ENCODE data around the gene CLEC20A. TPM values are rescaled to one million over a fixed set of nuclear protein-coding genes. Genes with fewer than 3 reads are reported as not detected.

The CLEC20A gene
- total RNA-seq, 4 donors from 2014 or later: not detected

DNA sequence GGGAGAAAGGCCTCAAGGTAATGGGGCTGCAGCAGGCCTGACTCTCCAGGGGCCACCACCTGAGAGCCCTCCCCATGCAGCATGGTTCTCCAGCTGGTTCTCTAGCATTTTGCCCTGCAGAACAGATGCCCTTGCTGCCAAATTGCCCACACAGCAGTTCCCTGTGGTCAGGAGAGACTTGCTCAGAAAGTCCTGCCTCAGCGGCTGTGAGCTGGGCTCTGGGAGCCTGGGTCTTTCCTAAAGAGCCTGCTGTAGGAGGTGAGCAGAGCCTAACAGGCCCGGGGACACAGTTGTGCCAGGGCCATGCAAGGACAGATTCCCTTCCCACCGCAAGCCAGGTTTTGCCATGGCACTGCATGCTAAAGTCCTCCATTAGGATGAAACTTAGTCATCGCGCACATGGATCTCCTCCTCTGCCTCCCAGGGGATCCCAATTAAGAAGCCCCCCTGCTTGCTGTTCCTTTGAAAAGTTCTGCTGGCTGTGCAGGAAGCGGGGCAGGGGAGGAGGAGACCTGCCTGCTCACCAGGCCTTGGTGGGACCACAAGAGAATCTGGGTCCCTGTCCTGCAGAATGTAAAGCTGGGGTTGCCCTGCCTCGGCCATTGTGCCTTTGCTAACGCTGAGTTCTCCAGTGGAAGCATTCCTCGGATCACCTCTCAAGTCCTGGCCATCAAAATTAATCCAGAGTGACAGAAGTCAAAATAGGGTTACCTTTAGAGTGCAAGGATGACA lies 37.5 kb upstream of the CLEC20A start:
- H3K36me3 ChIP-seq: no peaks in the 10 kb centered on the region
- TF ChIP-seq POLR2A (IDR thresholded peaks at IDR 0.05; ENCODE audit: low read depth): no peak
- no peak for TF ChIP-seq EP300 (IDR thresholded peaks at IDR 0.05)
- TF ChIP-seq, protein P1, sequence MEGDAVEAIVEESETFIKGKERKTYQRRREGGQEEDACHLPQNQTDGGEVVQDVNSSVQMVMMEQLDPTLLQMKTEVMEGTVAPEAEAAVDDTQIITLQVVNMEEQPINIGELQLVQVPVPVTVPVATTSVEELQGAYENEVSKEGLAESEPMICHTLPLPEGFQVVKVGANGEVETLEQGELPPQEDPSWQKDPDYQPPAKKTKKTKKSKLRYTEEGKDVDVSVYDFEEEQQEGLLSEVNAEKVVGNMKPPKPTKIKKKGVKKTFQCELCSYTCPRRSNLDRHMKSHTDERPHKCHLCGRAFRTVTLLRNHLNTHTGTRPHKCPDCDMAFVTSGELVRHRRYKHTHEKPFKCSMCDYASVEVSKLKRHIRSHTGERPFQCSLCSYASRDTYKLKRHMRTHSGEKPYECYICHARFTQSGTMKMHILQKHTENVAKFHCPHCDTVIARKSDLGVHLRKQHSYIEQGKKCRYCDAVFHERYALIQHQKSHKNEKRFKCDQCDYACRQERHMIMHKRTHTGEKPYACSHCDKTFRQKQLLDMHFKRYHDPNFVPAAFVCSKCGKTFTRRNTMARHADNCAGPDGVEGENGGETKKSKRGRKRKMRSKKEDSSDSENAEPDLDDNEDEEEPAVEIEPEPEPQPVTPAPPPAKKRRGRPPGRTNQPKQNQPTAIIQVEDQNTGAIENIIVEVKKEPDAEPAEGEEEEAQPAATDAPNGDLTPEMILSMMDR (IDR thresholded peaks at IDR 0.05): no peak
- no peaks in the 10 kb centered on the region for H3K27me3 ChIP-seq
- H3K9me3 ChIP-seq: no peaks in the 10 kb centered on the region
- H3K4me1 ChIP-seq: peaks cover 11 to 21% (median 17%) of the 10 kb centered on the region in 4 donors
- H3K27ac ChIP-seq (replicated peaks in 1 of 4): no peak overlapping the region
- WGBS: 97% methylated on average over 9 of the region's 9 CpGs
- DNase-seq (ENCODE audit: extremely low spot score): no peak
- intact Hi-C loops (cut with DNase I): loop anchor here (5.0 kb wide), 1 partner anchor 468 kb away; no protein-coding TSS in a partner anchor
- H3K4me3 ChIP-seq: no peak overlapping the region

DNA sequence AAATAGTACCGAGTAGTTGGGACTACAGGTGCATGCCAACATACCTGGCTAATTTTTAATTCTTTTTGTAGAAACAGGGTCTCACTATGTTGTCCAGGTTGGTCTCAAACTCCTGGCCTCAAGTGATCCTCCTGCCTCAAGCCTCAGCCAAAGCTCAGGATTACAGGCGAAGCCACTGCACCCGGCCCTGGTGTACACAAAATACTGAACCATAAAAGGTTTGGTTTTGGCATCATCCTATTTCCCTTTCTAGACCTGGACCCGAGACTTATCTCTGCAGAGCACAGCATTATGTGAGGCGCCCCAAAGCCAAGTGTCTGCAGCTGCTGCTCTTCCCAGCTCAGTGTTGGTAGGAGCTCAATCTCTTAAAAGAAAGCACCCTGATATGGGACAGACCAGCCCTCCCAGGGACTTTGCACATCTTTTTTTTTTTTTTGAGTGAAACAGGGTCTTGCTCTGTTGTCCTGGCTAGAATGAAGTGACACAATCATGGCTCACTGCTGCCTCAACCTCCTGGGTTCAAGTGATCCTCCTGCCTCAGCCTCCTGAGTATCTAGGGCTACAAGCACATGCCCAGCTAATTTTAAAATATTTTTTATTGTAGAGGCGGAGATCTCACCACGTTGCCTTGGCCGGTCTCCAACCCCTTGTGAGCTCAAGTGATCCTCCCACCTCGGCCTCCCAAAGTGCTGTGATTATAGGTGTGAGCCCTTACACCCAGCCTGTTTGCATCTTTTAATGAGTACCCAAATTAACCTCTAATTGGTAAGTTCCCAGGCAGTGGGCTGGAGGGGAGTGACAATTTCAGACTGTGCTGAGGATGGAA lies 36.6 kb upstream of the CLEC20A start:
- intact Hi-C loops (cut with DNase I): loop anchor here (1.0 to 5.0 kb wide), 2 partner anchors 16 to 469 kb away; no protein-coding TSS in a partner anchor
- DNase-seq (ENCODE audit: extremely low spot score): no peak
- 85% methylated on average over 9 of the region's 9 CpGs for WGBS

DNA sequence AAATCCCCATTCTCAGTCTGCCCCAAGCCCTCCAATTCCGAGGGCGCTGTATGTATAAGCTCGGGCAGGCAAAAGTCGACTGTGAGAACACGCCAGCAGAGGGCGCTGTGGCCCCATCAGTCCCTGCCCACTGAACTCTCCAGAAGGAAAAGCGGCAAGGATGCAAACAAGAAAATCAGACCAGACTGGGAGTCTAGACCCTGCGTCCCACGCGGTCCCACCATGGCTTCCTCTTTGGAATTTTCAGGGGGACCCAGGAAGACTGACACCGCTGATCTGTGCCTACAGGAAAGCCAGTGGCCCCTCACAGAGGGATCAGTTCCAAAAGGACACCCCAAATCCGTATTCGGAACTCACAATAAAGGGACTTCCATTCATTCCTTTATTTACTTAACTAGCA lies 35.6 kb upstream of the CLEC20A start:
- peaks cover 9 to 18% (median 13%) of the 10 kb centered on the region in 4 donors for H3K4me1 ChIP-seq
- WGBS: 30% methylated on average over 9 of the region's 13 CpGs
- H3K36me3 ChIP-seq: no peaks in the 10 kb centered on the region
- TF ChIP-seq, protein P1 (IDR thresholded peaks at IDR 0.05): peak; percentile 78 to 89 (median 87)
- TF ChIP-seq POLR2A (IDR thresholded peaks at IDR 0.05; ENCODE audit: low read depth) (no peak), POLR2AphosphoS5 (IDR thresholded peaks at IDR 0.05) (no peak)
- H3K4me3 ChIP-seq: no peak overlapping the region
- no peaks in the 10 kb centered on the region for H3K9me3 ChIP-seq
- H3K27me3 ChIP-seq: no peaks in the 10 kb centered on the region
- DNase-seq (ENCODE audit: extremely low spot score): no peak
- intact Hi-C loops (cut with DNase I): loop anchor here (5.0 kb wide), 1 partner anchor 470 kb away; no protein-coding TSS in a partner anchor
- H3K27ac ChIP-seq (replicated peaks in 1 of 4): no peak overlapping the region

More for the DNA sequence above, 36.6 kb upstream of the CLEC20A start:
- H3K9me3 ChIP-seq: no peaks in the 10 kb centered on the region
- peaks cover 11 to 21% (median 17%) of the 10 kb centered on the region in 4 donors for H3K4me1 ChIP-seq
- H3K27me3 ChIP-seq: no peaks in the 10 kb centered on the region
- no peak overlapping the region for H3K27ac ChIP-seq (replicated peaks in 1 of 4)
- TF ChIP-seq POLR2AphosphoS5 (IDR thresholded peaks at IDR 0.05) (no peak), POLR2A (IDR thresholded peaks at IDR 0.05; ENCODE audit: low read depth) (no peak), EP300 (IDR thresholded peaks at IDR 0.05) (no peak)
- TF ChIP-seq, protein P1 (IDR thresholded peaks at IDR 0.05): no peak
- no peak overlapping the region for H3K4me3 ChIP-seq
- H3K36me3 ChIP-seq: no peaks in the 10 kb centered on the region

DNA sequence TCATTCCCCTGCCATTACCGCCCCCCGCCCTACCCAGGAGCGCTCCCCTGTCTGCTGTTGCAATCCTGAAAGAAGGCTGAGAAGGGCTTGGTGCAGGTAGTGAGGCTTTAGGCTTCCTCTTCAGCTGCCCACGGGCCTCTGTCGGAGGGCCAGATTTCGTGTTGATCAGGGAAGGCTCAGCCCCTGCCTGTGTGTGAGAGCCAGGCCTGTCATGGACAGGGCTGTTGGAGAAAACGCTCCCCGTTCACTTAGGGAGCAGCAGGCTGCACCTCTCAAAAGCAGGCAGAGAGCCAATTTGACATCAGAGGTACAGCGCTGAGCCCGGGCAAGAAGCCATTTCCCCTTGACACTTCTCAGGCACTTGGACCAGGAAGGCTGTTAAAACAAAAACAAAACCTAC lies 35.1 kb upstream of the CLEC20A start:
- no peak for DNase-seq (ENCODE audit: extremely low spot score)
- H3K4me1 ChIP-seq: peaks cover 7 to 13% (median 10%) of the 10 kb centered on the region in 4 donors
- no peaks in the 10 kb centered on the region for H3K36me3 ChIP-seq
- TF ChIP-seq POLR2AphosphoS5 (IDR thresholded peaks at IDR 0.05): no peak
- TF ChIP-seq POLR2A (IDR thresholded peaks at IDR 0.05; ENCODE audit: low read depth): no peak
- TF ChIP-seq, protein P1 (IDR thresholded peaks at IDR 0.05): no peak
- TF ChIP-seq EP300 (IDR thresholded peaks at IDR 0.05): no peak
- H3K27me3 ChIP-seq: no peaks in the 10 kb centered on the region
- intact Hi-C loops (cut with DNase I): loop anchor here (5.0 kb wide), 1 partner anchor 470 kb away; no protein-coding TSS in a partner anchor
- no peak overlapping the region for H3K4me3 ChIP-seq
- H3K9me3 ChIP-seq: no peaks in the 10 kb centered on the region
- no peak overlapping the region for H3K27ac ChIP-seq (replicated peaks in 1 of 4)
- WGBS: 57% methylated on average over 5 of the region's 10 CpGs
